Measurements from ENCODE around the gene GYG2.
"Not testable (repeated sequence)": the region's sequence is repeated elsewhere in the genome, so short reads cannot be mapped to it uniquely, and the experiment has no call there.

Gene GYG2

DNA sequence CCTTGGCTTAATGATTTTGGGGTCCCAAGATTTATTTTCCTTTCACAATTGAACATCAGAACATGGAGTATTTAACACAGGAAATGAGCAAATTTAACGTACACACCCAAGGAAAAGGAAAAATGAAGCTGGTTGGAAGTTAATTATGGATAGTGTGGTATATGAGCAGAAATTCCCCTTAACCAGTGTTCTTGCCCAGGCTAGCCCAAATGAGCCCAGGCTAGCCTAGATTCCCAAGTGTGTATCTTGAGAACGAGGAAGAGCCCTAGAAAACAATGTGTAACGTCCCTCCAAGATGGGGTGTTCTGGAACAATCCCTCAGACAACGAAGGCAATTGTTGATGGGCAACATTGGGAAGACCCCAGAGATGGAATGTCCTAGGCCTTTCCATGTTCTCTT is 43.2 kb upstream of the GYG2 start:
- DNase-seq (ENCODE audit: low read depth), result no peak
- TF ChIP-seq CTCF (IDR thresholded peaks at IDR 0.05; ENCODE audit: low read depth, low read length, missing control alignments), result no peak
- no peak overlapping the region for H3K4me3 ChIP-seq (ENCODE audit: low read depth, low read length)

DNA sequence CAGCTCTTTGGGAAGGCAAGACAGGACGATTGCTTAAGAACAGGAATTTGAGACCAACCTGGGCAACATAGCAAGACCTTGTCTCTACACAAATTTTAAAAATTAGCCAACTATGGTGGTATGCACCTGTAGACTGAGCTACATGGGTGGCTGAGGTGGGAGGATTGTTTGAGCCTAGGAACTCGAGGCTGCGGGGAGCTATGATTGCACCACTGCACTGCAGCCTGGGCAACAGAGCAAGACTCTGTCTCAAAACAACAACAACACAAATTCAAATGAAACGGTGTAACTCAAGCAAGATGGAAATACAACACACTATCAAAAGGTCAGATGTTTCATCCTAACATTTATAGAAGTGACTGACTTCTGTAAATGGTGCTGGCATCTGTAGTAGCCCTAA is 39.8 kb upstream of the GYG2 start:
- no peak for TF ChIP-seq CTCF (IDR thresholded peaks at IDR 0.05; ENCODE audit: low read depth, low read length, missing control alignments)
- H3K4me3 ChIP-seq (ENCODE audit: low read depth, low read length), result no peak overlapping the region
- DNase-seq (ENCODE audit: low read depth), result no peak

- DNase-seq (ENCODE audit: low read depth), result no peak
- no peak overlapping the region for H3K4me3 ChIP-seq (ENCODE audit: low read depth, low read length)
- TF ChIP-seq CTCF (IDR thresholded peaks at IDR 0.05; ENCODE audit: low read depth, low read length, missing control alignments), result no peak
Observed at GRCh38 chrX:2789569-2789968, 39.2 kb upstream of the GYG2 start.

GRCh38 chrX:2793752-2794151 is 35.0 kb upstream of the GYG2 start:
- no peak for DNase-seq (ENCODE audit: low read depth)
- TF ChIP-seq CTCF (IDR thresholded peaks at IDR 0.05; ENCODE audit: low read depth, low read length, missing control alignments), result no peak
- H3K4me3 ChIP-seq (ENCODE audit: low read depth, low read length), result no peak overlapping the region

DNA sequence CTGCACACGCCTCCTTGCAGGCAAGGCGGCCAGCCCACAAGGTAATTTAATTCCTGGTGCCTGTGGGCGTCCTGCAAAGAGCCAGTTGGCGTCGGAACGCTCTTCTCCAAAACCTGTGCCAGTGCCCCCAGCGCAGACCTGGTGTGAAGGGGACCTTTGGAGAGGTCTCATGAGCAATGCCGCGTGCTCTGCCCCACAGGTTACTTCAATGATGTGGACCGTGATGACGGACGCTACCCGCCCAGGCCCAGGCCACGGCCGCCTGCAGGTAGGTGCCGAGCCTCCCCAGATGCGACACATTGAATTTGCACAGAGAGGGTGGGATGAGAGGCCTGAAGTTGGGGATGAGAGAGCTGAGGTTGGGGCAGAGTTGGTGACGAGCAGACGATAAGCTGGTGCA is 34.4 kb upstream of the GYG2 start:
- DNase-seq (ENCODE audit: low read depth), result no peak
- H3K4me3 ChIP-seq (ENCODE audit: low read depth, low read length), result no peak overlapping the region
- TF ChIP-seq CTCF (IDR thresholded peaks at IDR 0.05; ENCODE audit: low read depth, low read length, missing control alignments), result no peak

DNA sequence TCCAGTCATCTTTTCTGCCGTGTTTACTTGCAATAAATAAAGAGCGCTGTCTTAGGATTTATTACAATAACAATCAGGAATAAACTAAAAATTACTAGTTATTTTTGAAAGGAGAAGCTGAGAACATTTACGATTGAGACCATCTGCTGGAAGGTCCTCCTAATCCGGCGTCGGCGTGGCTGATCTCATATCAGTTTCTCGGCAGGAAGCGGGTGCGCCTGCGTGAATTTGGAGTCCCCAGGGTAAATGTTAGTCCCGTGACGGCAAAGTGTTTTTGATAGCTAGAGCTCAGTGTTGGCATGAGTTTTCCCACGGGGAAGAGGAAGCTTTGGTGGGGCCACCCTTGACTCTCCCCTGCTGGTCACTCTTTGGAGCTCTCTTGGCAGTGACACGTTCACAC is 31.9 kb upstream of the GYG2 start:
- H3K4me3 ChIP-seq (ENCODE audit: low read depth, low read length); DNase-seq (ENCODE audit: low read depth): not testable (repeated sequence)

DNA sequence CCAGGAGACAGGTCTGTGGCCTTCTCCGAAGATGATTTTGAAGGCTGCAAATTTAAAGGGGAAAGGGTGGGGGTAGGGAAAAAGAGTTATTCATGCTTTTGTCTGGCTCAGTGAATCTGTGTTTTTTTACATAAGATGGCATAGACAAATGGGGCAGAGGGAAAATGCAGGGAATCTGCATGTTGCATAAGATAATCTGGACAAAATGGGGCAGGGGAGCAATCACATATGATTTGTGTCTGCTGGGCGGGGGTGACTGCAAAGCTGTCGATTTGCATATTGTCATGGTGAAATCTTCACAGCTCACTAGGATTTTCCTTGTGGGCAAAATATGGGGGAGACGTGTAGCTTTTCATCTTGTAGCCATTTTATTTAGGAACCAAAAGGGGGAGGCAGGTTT is 29.4 kb upstream of the GYG2 start:
- no peak for TF ChIP-seq CTCF (IDR thresholded peaks at IDR 0.05; ENCODE audit: low read depth, low read length, missing control alignments)

DNA sequence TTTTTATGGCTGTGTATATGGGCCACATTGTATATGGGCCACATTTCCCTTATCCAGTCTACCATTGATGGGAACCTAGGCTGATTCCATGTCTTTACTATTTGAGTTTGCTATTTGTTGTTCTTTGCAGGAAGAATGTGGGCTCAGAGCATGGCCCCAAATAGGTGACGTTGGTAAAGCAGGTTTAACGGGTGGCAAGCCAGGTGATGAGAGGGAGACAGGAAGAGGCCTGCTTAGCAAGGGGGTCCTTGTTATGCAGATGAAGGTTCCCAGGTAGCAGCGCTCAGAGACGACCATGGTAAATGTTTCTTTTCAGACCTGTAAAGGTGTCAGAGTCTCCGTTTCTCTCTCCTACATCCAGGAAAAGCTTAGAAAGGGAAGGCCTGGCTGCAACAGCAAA is 28.8 kb upstream of the GYG2 start:
- DNase-seq (ENCODE audit: low read depth); H3K4me3 ChIP-seq (ENCODE audit: low read depth, low read length): not testable (repeated sequence)

More for the DNA sequence above, 29.4 kb upstream of the GYG2 start:
- no peak for DNase-seq (ENCODE audit: low read depth)
- H3K4me3 ChIP-seq (ENCODE audit: low read depth, low read length), result no peak overlapping the region

Measured in GM12864 (cell line).